HG03039 (cell line): Measurements from ENCODE around the gene SCAI.
"Not testable (repeated sequence)": the region's sequence is repeated elsewhere in the genome, so short reads cannot be mapped to it uniquely, and the experiment has no call there.

Experiments used
- ATAC-seq: cut with Tn5 transposase; IDR thresholded peaks from one replicate; pipeline ENCODE4 v1.9.1; 2021; ENCODE audit warnings: mild to moderate bottlenecking, moderate library complexity; ENCODE audit not compliant: unreplicated experiment

SCAI gene

DNA sequence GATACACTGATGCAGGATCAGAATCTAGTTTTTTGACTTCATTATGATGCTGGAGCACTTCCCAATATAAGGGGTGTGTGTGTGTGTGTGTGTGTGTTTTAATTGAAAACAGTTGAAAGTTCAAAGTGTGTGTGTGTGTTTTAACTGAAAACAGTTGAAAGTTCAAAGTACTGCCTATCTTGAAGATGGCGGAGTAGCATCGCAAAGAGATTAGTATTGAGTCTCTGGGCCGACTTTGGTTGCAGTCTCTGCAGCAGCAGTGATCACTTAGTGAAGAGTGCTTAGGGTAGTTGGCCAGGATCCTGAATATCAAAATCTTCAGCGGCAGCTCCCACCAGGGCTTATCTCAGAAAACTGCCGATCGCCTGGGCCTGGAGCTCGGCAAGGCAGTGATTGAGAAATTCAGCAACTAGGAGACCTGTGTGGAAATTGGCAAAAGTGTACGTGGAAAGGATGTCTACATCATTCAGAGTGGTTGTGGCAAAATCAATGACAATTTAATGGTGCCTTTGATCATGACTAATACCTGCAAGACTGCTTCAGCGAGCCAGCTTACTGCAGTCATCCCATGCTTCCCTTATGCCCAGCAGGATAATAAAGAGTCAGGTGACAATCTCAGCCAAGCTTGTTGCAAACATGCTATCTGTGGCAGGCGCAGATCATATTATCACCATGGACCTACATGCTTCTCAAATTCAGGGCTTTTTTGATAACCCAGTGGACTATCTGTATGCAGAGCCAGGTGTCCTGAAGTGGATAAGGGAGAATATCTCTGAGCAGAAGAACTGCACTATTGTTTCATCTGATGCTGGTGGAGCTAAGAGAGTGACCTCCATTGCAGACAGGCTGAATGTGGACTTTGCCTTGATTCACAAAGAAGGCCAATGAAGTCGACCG is 7.3 kb upstream of the SCAI start:
- no peak for ATAC-seq

DNA sequence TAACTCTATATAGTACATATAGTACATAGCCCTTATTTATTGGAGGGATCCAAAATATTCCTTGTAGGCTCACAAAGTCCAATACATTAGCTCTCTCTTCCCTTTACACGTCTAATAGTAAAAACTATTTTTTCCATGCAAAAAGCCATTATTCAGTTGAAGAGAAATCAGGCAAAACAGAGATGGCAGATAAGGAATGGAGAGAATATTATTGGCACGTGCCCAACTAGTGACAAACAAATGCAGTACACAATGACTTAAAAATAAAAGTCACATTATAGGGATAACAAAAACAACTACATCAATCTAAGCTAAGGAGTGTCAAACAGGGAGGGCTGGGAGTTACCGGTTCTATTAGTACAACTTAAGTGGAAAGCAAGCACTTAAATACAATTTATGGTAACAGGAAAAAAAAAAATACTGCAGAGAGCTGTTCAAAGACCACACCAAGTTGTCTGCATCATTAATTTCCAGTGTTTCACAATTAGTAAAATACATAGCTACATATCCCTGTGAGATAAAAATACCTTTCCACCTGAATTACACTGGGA is 4.1 kb upstream of the SCAI start:
- no peak for ATAC-seq

DNA sequence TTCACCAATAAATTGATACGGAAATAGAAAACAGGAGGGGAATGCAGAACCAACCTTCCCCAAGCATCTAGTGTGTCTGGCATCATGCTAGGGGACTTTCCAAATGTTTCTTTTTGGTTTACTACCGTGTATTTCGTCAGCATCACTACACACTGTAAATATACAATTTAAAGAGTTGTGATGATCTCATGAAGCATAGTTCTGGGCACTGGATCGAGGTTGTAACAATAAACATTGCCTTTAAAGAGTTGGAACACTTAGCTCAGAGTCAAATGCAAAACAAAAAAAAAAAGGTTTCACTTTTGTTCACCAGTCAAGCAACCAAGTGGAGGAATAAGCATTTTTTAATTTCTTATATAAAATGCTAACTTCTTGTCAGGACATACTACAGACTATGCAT is 2.9 kb upstream of the SCAI start:
- no peak for ATAC-seq

DNA sequence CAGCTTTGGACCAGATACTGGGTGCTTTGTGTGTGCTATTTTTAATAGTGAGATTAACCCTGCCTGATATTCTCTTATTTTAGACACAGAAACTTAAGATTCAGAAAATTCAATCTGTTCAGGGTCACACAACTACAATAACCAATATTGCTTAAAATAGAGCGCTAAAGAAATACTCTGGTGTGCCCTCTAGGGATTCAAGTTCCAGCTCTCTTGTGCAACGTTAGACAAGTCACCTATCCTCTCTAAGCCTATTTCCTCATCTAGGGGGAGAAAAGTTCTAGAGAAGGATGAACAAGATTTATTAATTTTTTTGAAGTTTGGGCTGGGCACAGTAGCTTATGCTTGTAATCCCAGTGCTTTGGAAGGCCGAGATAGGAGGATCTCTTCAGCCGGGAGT is 2.1 kb upstream of the SCAI start:
- no peak for ATAC-seq

DNA sequence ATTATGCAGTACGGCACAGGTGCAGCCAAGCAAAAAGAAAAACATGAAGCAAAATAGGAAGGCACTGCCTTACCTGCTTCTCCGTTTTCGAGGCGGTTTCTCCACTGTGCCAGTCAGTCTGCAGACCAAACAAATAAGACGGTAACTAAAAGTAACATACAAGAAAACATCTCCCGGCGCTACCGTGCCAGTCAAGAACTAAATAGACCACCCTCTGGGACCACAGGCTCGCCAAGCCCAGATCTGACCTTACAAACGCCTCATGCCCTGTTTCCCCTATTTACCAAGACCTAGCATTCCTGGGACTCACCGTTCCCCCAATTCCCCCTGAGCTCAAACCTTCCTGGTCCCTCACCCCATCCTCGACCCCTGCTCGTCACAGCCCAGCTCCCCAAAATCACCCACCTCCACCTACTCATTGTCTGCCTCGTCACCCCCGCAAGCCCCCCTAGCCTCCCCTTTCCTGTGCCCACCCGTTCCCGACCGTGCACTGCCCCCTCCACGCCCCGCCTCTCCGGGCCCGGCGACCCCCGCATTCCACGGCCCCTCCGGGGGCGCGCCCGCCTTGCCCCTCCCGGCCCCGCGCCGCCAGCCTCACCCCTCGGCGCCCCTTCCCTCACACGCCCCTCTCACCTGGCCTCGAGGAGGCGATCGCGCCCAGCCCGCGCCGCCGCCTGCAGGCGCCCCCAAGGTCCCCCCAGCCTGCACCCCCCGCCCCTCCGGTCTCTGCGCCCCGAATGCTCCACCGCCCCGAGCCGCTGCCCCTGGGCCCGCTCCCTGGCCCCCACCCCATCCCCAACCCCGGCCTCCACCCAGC is 560 bp downstream of the SCAI start:
- no peak for ATAC-seq

DNA sequence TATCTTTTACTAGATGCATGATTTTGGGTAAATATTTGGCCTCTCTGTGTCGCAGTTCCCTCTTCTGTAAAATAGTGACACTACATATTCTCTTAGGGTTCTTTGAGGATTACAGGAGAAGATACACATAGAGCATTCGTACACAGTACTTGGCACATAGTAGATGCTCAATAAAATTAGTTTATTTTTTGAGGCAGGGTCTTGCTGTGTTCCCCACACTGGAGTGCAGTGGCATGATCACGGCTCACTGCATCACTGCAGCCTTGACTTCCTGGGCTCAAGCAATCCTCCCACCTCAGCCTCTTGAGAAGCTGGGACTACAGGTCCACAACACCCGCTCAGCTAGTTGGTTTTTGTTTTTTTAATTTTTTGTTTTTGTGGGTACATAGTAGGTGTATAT is 1.6 kb downstream of the SCAI start:
- ATAC-seq, result no peak

DNA sequence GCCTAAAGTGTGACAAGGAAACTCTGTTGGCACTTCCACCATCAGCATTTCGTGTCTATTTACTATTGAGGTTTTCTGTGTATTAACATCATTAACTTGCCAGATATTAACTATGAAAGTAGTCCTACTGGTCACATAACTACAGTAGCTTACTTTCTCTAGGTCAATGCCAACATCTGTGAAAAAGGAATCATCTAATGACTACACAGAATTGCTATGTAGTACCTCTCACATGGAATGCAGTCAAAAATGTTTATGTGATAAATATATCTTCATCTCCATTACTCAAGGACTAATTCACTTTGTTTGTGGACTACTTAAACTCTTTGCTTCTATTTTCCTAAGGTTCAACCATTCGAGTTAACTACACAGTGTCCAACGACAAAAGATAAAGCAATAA is 2.1 kb downstream of the SCAI start:
- ATAC-seq, result no peak

DNA sequence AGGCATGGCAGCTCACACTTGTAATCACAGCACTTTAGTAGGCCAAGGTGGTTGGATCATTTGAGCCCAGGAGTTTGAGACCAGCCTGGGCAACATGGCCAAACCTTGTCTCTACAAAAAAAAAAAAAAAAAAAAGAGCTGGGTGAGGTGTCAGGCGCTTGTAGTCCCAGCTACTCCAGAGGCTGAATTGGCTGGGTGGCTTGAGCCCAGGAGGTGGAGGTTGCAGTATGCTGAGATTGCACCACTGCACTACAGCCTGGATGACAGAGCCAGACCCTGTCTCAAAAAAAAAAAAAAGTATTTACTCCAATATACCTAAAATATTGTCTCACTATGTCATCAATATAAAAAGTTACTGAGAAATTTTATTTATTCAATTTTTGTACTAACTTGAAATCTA is 2.8 kb downstream of the SCAI start:
- ATAC-seq, result no peak

DNA sequence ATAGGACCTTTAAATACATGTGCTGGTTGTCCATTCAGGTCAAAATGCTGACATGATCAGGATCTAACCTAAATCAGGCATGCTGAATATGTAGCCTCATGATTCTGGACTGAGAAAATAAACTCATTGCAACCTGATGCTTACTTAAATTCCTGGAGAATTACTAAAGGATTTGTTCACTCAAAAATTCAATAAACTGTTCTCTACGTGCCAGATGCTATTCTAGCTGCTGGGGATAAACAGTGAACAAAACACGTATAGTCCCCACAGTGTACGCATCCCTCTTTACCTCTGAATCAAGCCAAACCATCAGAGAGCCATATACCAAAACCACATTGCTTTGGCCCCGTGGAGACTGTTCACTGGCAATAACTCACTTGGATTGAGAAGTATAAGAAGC is 6.1 kb downstream of the SCAI start:
- ATAC-seq, result no peak

DNA sequence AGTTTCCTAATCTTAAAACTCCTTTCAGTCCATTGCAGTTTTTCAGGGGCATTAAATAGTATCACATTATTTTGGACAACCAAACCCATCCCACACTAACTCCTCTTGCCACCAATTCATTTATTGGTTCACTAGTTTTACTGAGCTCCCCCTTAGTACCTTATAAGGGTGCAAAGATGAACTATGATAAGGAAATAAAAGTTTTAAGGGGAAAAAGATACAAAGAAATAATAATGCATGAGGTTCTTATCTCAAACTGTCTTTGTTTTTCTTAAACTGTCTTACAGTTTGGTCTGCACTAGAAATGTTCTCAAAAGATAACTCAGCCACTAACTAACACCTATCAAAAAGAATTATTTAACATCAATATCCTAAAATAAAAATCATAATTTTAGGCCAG is 8.4 kb downstream of the SCAI start:
- ATAC-seq, result no peak

DNA sequence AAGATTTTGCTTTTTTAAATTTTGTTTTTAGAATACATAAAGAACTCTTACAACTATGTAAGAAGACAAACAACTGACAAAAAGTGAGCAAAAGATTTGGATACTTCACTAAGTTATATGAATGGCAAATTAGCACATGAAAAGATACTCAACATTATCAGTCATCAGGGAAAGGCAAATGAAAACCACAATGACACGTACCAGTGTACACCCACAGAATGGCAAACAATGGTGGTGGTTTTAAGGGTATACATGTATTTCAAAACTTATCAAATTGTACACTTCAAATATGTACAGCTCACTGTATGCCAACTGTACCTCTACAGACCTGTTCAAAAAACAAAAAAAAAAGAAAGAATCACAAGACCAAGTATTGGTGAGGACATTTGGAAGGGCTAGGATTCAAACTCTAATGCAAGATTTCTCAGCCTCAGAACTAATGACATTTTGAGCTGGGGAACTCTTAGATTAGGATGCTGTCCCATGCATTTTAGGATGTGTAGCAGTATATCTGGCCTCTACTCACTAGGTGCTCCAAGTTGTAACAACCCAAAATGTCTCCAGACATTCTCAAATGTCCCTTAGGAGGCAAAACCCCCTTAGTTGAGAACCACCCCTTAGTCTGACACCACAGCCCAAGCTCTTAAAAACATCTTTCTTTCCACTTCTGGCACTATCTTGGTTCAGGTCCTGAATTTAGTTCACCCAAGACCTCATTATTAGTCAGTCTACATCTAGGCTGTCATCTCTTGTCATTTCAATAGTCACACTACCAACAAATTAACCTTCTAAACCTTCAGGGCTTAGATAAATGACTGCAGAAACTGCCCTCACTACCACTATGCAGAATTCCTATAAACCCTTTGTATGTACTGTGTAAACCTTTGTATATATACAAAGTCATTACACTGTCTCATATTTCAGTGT is 9.7 kb downstream of the SCAI start:
- no peak for ATAC-seq

DNA sequence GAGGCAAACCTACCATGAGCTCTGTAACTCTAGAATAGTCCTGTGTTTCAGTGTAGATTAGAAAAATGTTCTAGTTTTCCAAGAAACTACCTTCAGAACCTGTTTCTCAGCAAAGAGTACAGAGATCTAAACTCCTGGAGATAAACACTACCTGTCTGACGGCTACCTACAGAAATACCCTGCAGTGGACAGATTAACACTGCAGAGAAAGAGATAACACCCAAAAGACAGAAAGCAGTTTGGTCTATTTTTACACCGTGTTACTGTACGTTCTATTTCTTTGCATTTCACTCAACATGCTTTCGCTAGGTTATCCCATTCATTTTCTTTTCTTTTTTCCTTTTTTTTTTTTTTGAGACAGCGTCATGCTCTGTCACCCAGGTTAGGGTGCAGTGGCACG is 11.6 kb downstream of the SCAI start:
- ATAC-seq, result no peak

DNA sequence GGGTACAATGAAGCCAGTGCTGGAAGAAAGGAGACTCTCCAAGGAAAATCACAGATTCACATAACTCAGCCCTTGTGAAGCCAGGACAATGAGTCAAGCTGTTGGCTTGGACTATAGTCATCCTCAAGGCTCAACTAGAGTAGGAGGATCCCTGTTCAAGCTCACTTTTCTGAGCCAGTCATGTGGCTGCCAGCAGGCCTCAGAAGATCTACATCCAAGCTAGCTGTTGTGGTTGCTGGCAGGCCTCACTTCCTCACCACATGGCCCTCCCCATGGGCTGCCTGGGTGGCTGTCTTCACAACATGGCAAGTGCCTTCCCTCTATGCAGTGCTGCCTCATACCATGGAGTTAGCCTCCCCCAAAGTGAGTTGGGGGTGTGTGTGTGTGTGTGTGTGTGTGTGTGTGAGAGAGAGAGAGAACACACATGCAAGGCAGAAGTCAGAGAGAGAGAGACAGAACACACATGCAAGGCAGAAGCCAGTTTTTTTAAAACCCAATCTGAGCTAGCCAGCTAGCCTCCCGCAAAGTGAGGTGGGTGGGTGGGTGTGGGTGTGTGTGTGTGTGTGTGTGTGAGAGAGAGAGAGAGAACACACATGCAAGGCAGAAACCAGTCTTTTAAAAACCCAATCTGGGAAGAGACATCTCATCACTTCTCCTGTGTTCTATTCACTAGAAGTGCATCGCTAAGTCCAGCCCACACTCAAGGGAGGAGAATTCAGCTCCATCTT is 17.1 kb downstream of the SCAI start:
- ATAC-seq, result peak; percentile 76

DNA sequence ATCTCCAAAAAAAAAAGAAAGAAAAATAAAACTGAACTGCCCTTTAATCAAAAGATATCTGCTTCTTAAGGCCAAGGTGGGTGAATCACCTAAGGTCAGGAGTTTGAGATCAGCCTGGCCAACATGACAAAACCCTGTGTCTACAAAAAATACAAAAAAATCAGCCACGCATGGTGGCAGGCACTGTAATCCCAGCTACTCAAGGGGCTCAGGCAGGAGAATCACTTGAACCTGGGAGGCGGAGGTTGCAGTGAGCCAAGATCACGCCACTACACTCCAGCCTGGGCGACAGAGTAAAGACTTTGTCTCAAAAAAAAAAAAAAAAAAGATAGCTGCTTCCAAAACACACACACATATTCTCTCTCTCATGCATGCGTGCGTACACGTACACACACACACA is 17.8 kb downstream of the SCAI start:
- no peak for ATAC-seq

DNA sequence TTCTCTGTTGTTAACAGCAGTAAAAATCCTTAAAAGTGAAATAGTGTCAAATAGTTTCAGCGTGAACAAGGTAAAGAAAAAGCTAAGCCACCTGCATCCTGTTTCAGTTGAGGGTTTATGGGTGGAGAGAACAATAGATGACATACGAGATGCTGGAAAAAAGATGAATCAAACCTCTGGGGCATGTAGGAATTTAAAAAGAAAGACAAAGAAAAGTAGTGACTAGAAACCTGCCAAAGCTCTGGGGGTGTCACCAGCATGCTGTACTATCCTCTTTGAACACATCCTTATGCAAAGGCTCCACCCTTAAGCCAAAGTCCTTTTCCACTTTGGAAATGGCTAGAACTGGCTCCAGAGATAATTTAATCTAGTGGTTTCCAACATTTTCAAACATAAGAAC is 22.2 kb downstream of the SCAI start:
- ATAC-seq, result no peak

DNA sequence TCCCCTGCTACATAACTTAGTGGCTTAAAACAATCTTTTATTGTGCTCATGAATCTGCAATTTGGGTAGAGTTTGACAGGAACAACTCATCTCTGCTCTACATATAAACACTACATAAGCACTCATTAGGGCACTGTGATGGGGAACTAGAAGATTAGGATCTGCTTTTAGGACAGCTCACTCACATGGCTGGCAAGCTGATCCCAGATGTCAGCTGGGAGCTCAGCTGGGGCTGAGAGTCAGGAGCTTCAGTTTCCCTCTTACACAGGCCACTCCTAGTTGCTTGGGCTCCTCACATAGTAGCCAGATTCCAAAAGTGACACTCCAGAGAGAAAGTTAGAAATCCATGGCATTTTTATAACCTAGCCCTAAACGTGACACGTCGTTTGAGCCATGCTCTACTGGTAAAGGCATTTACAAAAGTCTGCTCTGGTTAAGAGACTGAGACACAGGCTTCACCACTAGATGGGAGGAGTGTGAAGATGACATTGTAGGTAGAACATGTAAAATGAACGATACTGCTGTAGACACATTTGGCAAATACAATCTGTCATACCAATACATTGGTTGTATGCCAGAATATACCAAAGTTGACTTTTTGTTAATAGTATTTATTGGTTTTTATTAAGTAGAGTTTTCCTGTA is 23.6 kb downstream of the SCAI start:
- no peak for ATAC-seq

DNA sequence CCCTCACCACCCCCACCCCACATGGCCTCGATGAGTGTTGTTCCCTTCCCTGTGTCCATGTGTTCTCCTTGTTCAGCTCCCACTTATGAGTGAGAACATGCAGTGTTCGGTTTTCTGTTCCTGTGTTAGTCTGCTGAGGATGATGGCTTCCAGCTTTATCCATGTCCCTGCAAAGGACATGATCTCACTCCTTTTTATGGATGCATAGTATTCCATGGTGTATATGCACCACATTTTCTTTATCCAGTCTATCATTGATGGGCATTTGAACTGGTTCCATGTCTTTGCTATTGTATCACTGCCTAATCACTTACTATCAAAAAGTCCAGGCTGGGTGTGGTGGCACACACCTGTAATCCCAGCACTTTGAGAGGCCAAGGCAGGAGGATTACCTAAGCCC is 24.6 kb downstream of the SCAI start:
- not testable (repeated sequence) for ATAC-seq

DNA sequence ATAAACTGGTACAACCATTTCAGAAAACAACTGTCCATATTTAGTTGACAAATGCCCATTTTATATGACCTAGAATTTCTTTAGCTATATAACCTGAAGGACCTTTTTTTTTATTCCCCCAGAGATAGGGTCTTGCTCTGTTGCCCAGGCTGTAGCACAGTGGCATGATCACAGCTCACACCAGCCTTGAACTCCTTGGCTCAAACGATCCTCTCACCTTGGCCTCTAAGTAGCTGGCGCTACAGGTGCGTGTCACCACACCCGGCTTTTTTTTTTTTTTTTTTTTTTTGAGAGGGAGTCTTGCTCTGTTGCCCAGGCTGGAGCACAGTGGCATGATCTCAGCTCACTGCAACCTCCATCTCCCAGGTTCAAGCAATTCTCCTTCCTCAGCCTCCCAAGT is 28.8 kb downstream of the SCAI start:
- ATAC-seq, result not testable (repeated sequence)

DNA sequence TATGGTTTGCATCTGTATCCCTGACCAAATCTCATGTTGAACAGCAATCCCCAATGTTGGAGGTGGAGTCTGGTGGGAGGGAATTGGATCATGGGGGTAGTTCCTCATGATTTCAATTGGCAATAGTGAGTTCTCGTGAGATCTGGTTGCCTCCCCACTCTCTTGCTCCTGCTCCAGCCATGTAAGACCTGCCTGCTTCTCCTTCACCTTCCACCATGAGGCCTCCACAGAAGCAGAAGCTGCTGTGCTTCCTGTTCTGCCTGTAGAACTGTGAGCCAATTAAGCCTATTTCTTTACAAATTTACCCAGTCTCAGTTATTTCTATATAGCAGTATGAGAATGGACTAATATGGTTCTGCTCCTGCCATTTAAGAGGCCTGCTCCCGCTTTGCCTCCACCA is 32.9 kb downstream of the SCAI start:
- no peak for ATAC-seq

DNA sequence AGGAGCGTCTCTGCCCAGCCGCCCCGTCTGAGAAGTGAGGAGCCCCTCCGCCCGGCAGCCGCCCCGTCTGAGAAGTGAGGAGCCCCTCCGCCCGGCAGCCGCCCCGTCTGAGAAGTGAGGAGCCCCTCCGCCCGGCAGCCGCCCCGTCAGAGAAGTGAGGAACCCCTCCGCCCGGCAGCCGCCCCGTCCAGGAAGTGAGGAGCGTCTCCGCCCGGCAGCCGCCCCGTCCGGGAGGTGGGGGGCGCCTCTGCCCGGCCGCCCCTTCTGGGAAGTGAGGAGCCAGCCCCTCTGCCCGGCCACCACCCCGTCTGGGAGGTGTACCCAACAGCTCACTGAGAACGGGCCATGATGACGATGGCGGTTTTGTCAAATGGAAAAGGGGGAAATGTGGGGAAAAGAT is 34.8 kb downstream of the SCAI start:
- ATAC-seq, result not testable (repeated sequence)
